Suprapubic skin (tissue), 4 donors: Measurements from ENCODE around the gene RB1.

Experiments
- CTCF ChIP-seq, 2 donors: fragments of 200-600 bp in 1 of 2; fragments of 450-650 bp in 1 of 2; sonication (generic) in 1 of 2; IDR thresholded peaks; one replicate each; pipeline ENCODE4 v1.5.1; 2016 to 2019; ENCODE audit warnings: antibody characterized with exemption in 2 of 2, mild to moderate bottlenecking in 1 of 2, moderate library complexity in 1 of 2
- EP300 ChIP-seq: sonication (generic); formaldehyde crosslinking; IDR thresholded peaks from one replicate; pipeline ENCODE4 v1.6.1; 2017; ENCODE audit warnings: antibody characterized with exemption
- POLR2A ChIP-seq, 2 donors: fragments of 450-650 bp; IDR thresholded peaks; one replicate each; pipeline ENCODE4 v1.6.1; 2017; ENCODE audit warnings: antibody characterized with exemption in 2 of 2, mild to moderate bottlenecking in 2 of 2, moderate library complexity in 2 of 2
- POLR2AphosphoS5 ChIP-seq, 3 donors: sonication (generic); formaldehyde crosslinking; IDR thresholded peaks; one replicate each; pipeline ENCODE4 v1.6.1; 2017; ENCODE audit warnings: antibody characterized with exemption in 3 of 3

DNA sequence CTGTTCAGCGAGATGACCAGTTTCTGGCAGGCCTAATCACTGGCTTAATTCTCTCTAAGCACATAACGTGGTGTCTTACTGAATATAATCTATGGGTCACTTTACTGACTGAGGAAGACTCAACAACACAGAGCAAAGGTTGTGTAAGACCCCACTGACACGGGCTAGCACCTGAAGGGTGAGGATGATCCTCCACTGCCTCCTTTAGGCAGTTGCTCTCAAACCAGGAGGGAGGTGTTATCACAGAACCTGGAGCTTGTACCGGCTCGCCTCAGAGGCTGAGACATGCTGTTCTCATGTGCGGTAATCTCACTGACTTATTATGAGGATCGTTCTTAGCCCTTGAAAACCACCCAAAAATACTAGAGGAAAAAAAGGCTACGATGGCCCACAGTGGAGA lies 201.1 kb downstream of the RB1 start:
- TF ChIP-seq CTCF (IDR thresholded peaks at IDR 0.05) (no peak), POLR2AphosphoS5 (IDR thresholded peaks at IDR 0.05) (no peak), EP300 (no peak), POLR2A (IDR thresholded peaks at IDR 0.05) (no peak)
